Activated T-helper 1 cell treated with anti-CD3 and anti-CD28 coated beads, Interleukin-12 subunit alpha, Interleukin-12 subunit beta, Interleukin-2, Interleukin-4 antibody, amounts not matched to agents 30 ng/mL and 10 ng/mL and 1 ng/mL, durations not matched to agents 14 hours and 24 hours and 36 hours (primary cell): ENCODE data around the gene SLC28A1. TPM values are rescaled to one million over a fixed set of nuclear protein-coding genes. Genes with fewer than 3 reads are reported as not detected.
A peak's percentile ranks its signal among the peaks of the same experiment; 100 is the strongest.

ENCODE experiments used
- DNase-seq: peaks from one replicate; pipeline ENCODE4 v3.0.0; 2021; ENCODE audit warnings: low spot score
- H3K27ac Mint-ChIP-seq: one replicate; pipeline ENCODE4 v1.8.0; 2021; ENCODE audit warnings: mild to moderate bottlenecking, mixed read lengths
- H3K27me3 Mint-ChIP-seq: one replicate; pipeline ENCODE4 v1.8.0; 2022; ENCODE audit warnings: mild to moderate bottlenecking, moderate library complexity, mixed read lengths; ENCODE audit not compliant: insufficient read depth
- H3K36me3 Mint-ChIP-seq: one replicate; pipeline ENCODE4 v1.8.0; 2021; ENCODE audit warnings: low read depth, mixed read lengths
- H3K4me1 Mint-ChIP-seq: one replicate; pipeline ENCODE4 v1.8.0; 2021; ENCODE audit warnings: low read depth, mixed read lengths
- H3K4me3 Mint-ChIP-seq: one replicate; pipeline ENCODE4 v1.8.0; 2021; ENCODE audit warnings: mild to moderate bottlenecking, moderate library complexity, mixed read lengths
- H3K9me3 Mint-ChIP-seq: one replicate; pipeline ENCODE4 v1.8.0; 2021; ENCODE audit warnings: mixed read lengths
- intact Hi-C: fragments of 100-400 bp; cut with micrococcal nuclease; formaldehyde crosslinking; loops from one replicate; pipeline ENCODE4 v1.15.1; 2024
- total RNA-seq: library from RNA; stranded (reverse); gene quantifications from 2 replicates; pipeline ENCODE4 v1.2.3, GENCODE V29; 2022

The SLC28A1 gene
- total RNA-seq, 1 donor from 2014 or later, result not detected

DNA sequence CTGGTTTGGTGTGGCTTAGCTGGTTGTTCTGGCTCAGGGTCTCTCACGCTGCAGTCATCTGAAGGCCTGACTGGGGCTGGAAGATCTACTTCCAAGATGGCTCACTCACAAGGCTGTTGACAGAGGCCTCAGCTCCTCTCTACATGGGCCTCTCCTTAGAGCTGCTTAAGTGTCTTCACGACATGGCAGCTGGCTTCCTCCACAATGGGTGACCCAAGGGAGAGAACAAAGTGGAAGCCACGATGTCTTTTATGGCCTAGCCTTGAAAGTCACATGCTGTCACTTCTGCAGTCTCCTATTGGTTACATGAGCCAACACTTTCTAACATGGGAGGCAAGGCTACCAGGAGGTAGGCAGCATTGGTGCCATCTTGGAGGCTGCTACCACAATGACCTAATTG, 83.8 kb downstream of the SLC28A1 start:
- H3K36me3 Mint-ChIP-seq, result no peaks in the 10 kb centered on the region
- DNase-seq, result no peak

GRCh38 chr15:84969257-84969656, 84.8 kb downstream of the SLC28A1 start:
- no peak overlapping the region for H3K27ac Mint-ChIP-seq
- peaks cover 2% of the 10 kb centered on the region for H3K27me3 Mint-ChIP-seq
- no peaks in the 10 kb centered on the region for H3K4me1 Mint-ChIP-seq
- intact Hi-C loops, result no loop called here
- H3K4me3 Mint-ChIP-seq, result no peak overlapping the region
- DNase-seq, result no peak
- no peaks in the 10 kb centered on the region for H3K36me3 Mint-ChIP-seq
- H3K9me3 Mint-ChIP-seq, result peaks cover 13% of the 10 kb centered on the region

More for the DNA sequence above, 83.8 kb downstream of the SLC28A1 start:
- Mint-ChIP-seq H3K4me3 (no peak overlapping the region), H3K27ac (no peak overlapping the region), H3K9me3 (peaks cover 13% of the 10 kb centered on the region), H3K27me3 (peaks cover 2% of the 10 kb centered on the region), H3K4me1 (no peaks in the 10 kb centered on the region)
- intact Hi-C loops, result no loop called here

- DNase-seq, result no peak
- Mint-ChIP-seq H3K4me3 (no peak overlapping the region), H3K27me3 (peaks cover 2% of the 10 kb centered on the region), H3K27ac (no peak overlapping the region), H3K9me3 (peaks cover 5% of the 10 kb centered on the region), H3K4me1 (no peaks in the 10 kb centered on the region), H3K36me3 (no peaks in the 10 kb centered on the region)
- intact Hi-C loops, result no loop called here
These were observed 86.4 kb downstream of the SLC28A1 start for GRCh38 chr15:84970843-84971242.

- Mint-ChIP-seq H3K27me3 (peaks cover 4% of the 10 kb centered on the region), H3K27ac (no peak overlapping the region), H3K4me3 (no peak overlapping the region), H3K36me3 (no peaks in the 10 kb centered on the region), H3K9me3 (no peaks in the 10 kb centered on the region), H3K4me1 (no peaks in the 10 kb centered on the region)
- intact Hi-C loops, result no loop called here
- no peak for DNase-seq
These were observed 89.3 kb downstream of the SLC28A1 start for GRCh38 chr15:84973492-84974460.

DNA sequence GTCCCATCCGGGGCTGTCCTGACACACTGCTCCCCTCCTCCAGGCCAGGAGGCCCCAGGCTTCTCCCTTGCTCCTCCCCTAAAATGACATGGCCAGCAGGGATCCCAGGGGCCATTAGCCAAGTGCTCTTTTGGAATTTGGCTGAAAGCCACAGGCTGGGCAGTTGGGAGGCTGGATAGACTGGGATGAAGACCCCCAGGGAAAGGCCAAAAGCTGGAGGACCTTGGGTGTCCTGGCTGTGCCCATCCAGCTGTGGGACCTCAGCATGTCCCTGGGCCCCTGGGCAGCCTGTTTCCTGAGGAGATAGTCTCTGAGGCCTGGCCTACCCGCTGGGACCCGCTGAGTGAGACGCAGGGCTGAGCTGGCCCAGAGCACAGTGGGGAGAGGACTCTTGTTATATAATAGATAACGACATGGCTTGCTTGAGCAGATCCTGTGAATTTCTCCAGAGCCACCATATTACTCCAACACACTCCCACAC, 91.4 kb downstream of the SLC28A1 start:
- H3K27ac Mint-ChIP-seq, result no peak overlapping the region
- no peaks in the 10 kb centered on the region for H3K36me3 Mint-ChIP-seq
- DNase-seq, result no peak
- H3K4me1 Mint-ChIP-seq, result peaks cover 9% of the 10 kb centered on the region
- no peak overlapping the region for H3K4me3 Mint-ChIP-seq
- intact Hi-C loops, result no loop called here
- no peaks in the 10 kb centered on the region for H3K9me3 Mint-ChIP-seq
- peaks cover 10% of the 10 kb centered on the region for H3K27me3 Mint-ChIP-seq

GRCh38 chr15:84976746-84977345, 92.4 kb downstream of the SLC28A1 start:
- Mint-ChIP-seq H3K4me3 (no peak overlapping the region), H3K27me3 (peaks cover 10% of the 10 kb centered on the region), H3K9me3 (no peaks in the 10 kb centered on the region), H3K27ac (no peak overlapping the region), H3K4me1 (peaks cover 9% of the 10 kb centered on the region), H3K36me3 (no peaks in the 10 kb centered on the region)
- intact Hi-C loops, result no loop called here
- no peak for DNase-seq

DNA sequence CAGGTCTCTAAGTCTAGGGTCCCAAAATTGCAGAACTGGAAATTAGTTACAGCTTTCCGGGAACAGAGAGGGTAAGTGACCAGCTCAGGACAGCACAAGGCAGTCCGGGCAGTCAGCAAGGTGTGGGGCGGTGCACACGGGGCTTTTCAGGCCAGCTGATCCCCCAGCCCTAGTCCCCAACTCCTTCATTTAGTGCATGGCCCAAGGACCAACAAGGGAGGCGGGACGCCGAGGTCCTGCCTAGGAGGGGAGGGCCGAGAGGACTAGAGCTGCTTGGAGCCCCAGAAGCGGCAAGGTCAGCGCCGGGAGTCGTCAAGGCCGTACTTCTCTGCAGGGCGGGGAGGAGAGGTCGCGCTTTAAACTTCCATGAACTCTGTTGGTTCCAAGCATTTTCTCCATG, 95.2 kb downstream of the SLC28A1 start:
- peaks cover 29% of the 10 kb centered on the region for H3K4me1 Mint-ChIP-seq
- no peak for DNase-seq
- H3K9me3 Mint-ChIP-seq, result no peaks in the 10 kb centered on the region
- H3K27me3 Mint-ChIP-seq, result peaks cover 18% of the 10 kb centered on the region
- intact Hi-C loops, result loop anchor here (1.0 to 10.0 kb wide), 13 partner anchors 51 to 1775 kb away; partner anchors contain the start of genes AKAP13, HDGFL3, SEC11A and ZNF592
- peaks cover 3% of the 10 kb centered on the region for H3K36me3 Mint-ChIP-seq
- peak overlapping the region; percentile 95 for H3K4me3 Mint-ChIP-seq
- peak overlapping the region; percentile 98 for H3K27ac Mint-ChIP-seq

- H3K4me1 Mint-ChIP-seq, result peaks cover 37% of the 10 kb centered on the region
- no peaks in the 10 kb centered on the region for H3K9me3 Mint-ChIP-seq
- peaks cover 3% of the 10 kb centered on the region for H3K36me3 Mint-ChIP-seq
- peak overlapping the region; percentile 98 for H3K27ac Mint-ChIP-seq
- peak overlapping the region; percentile 95 for H3K4me3 Mint-ChIP-seq
- peaks cover 18% of the 10 kb centered on the region for H3K27me3 Mint-ChIP-seq
- peak; percentile 80 for DNase-seq
- intact Hi-C loops, result loop anchor here (1.0 to 10.0 kb wide), 15 partner anchors 12 to 1776 kb away; partner anchors contain the start of genes AKAP13, HDGFL3, SEC11A and WDR73
These were observed 96.0 kb downstream of the SLC28A1 start for GRCh38 chr15:84980196-84981053.

DNA sequence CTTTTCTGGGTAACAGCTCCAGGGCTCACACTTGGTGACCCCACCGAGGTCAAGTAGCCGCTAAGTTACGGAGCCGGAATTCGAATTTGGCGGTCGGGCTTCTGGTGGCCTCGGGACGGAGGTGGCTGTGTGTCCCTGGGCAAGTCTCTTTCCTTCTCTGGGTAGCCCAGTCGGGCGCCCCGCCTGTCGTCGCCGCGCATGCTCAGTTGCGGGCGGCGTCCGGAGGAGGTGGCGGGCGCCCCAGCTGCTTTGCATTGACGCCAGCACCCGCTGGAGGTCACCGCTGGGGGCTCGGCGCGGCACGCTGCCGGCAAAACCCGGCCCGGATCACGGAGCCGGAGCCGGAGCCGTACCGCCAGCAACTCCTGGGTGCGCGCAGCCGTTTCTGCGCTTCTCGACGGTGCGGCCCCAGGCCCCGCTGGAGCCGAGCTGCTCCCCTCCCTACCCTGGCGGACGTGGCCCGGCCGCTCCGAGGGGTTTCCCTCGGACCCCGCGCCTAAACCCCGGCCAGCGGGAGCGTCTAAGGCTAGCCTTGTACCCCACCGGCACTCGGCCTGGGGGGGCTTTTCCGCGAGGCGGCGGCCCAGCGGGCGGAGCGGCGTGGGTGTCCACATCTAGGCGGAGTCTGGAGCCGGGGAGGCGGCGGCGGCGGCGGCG, 96.7 kb downstream of the SLC28A1 start:
- Mint-ChIP-seq H3K4me3 (peak overlapping the region; percentile 95), H3K27ac (peak overlapping the region; percentile 93), H3K9me3 (no peaks in the 10 kb centered on the region), H3K27me3 (peaks cover 18% of the 10 kb centered on the region), H3K36me3 (peaks cover 3% of the 10 kb centered on the region), H3K4me1 (peaks cover 40% of the 10 kb centered on the region)
- peak; percentile 96 for DNase-seq
- intact Hi-C loops, result loop anchor here (1.0 to 10.0 kb wide), 13 partner anchors 11 to 1776 kb away; partner anchors contain the start of genes AKAP13, HDGFL3, SEC11A and WDR73

DNA sequence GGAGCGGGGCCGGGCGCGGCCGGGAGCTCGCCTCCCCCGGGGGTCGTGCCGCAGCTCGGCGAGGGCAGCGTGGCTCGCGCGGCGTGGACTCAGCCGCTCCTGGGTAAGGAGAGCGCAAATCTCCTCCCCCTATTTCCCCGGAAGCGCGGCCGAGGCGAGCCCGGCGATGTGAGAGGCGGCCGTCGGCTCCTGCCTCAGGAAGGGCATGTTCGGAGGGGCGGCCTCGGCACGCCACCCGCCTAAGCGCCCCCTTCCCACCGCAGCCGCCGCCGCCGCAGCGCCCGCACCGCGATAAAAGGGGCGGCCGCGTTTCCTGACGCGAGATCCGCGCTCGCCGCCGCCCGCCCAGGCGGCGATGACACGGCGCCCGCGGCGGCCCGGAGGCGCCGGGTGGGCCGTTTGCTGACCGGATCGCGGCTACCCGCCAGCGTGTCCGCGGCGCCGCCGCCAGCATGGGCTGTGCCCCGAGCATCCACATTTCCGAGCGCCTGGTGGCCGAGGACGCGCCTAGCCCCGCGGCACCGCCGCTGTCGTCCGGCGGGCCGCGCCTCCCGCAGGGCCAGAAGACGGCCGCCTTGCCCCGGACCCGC, 97.3 kb downstream of the SLC28A1 start, which contains the start of gene PDE8A:
Gene PDE8A, plus strand, starts transcription at position 146 of the 590 bp plus-strand sequence. Its CDS starts 307 bp downstream, at position 453.
- Mint-ChIP-seq H3K9me3 (no peaks in the 10 kb centered on the region), H3K27ac (peak within 1 kb of the TSS; percentile 98), H3K27me3 (peaks cover 18% of the 10 kb centered on the region), H3K36me3 (peaks cover 3% of the 10 kb centered on the region), H3K4me3 (peak within 1 kb of the TSS; percentile 95), H3K4me1 (peaks cover 44% of the 10 kb centered on the region)
- peak; percentile 51 for DNase-seq
- intact Hi-C loops, result loop anchor here (1.0 to 10.0 kb wide), 13 partner anchors 10 to 1777 kb away; partner anchors contain the start of genes AKAP13, HDGFL3, SEC11A and WDR73

GRCh38 chr15:84982301-84982920, 97.9 kb downstream of the SLC28A1 start:
- Mint-ChIP-seq H3K4me3 (peak overlapping the region; percentile 91), H3K9me3 (no peaks in the 10 kb centered on the region), H3K4me1 (peaks cover 47% of the 10 kb centered on the region), H3K36me3 (peaks cover 3% of the 10 kb centered on the region), H3K27ac (peak overlapping the region; percentile 89), H3K27me3 (peaks cover 18% of the 10 kb centered on the region)
- peak; percentile 29 for DNase-seq
- intact Hi-C loops, result loop anchor here (5.0 to 10.0 kb wide), 6 partner anchors 182 to 1778 kb away; partner anchors contain the start of genes AKAP13, HDGFL3 and ZNF592
